ENCODE data around the gene MISP. TPM values are rescaled to one million over a fixed set of nuclear protein-coding genes. Genes with fewer than 3 reads are reported as not detected.

MISP gene
- total RNA-seq, 1 donor from 2014 or later = not detected

DNA sequence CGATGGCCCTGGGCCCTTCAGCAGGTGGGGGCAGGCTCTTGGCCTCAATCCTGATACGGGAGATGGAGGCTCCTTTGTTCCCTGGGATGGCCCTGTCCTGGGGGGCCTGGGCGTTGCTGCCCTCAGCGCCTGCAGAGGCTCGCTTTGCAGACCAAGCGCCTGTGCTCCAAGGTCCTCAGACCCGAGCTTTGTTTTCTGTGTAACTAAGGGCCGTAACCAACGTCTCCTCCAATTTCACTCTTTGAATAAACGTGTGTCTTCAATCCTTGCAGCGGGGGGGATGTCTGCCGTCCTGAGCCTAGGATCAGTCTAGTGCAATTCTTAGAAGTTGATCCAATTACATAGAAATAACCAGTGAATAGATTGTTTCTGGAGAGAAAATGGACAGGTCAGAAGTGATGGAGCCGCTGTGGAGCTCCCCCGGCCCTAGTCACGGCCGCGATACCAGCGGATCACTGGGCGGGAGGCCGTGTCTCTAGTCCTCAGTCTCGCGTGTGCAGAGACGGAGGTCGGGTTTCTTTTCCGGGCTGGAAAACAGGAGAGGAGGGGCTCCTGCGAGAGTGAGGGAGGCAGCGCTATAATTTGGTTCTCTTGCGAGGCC lies 51.7 kb downstream of the MISP start:
- Histone ChIP-seq H3K4me1 (peaks cover 34 to 47% of the 10 kb centered on the region in 2 donors), H3K9me3 (no peaks in the 10 kb centered on the region), H3K27ac (peak overlapping the region in 1 of 2 donors; percentile 21), H3K4me3 (peak overlapping the region in 1 of 2 donors; percentile 52), H3K36me3 (peaks cover 46 to 50% of the 10 kb centered on the region in 2 donors), H3K27me3 (no peaks in the 10 kb centered on the region)
- intact Hi-C loops (cut with DNase I) = no loop called here
- DNase-seq (ENCODE audit: low spot score in 2 of 2) = no peak
- no peak for TF ChIP-seq CTCF (IDR thresholded peaks at IDR 0.05)

- no peak overlapping the region for H3K27ac ChIP-seq
- peaks cover 34 to 47% of the 10 kb centered on the region in 2 donors for H3K4me1 ChIP-seq
Observed at GRCh38 chr19:803099-803561, 52.2 kb downstream of the MISP start.

GRCh38 chr19:803686-804418 lies 52.9 kb downstream of the MISP start:
- TF ChIP-seq CTCF (IDR thresholded peaks at IDR 0.05) = no peak
- no peaks in the 10 kb centered on the region for H3K27me3 ChIP-seq
- no peak for DNase-seq (ENCODE audit: low spot score in 2 of 2)
- no peaks in the 10 kb centered on the region for H3K9me3 ChIP-seq
- intact Hi-C loops (cut with DNase I) = no loop called here
- H3K36me3 ChIP-seq = peaks cover 58 to 63% of the 10 kb centered on the region in 2 donors
- no peak overlapping the region for H3K27ac ChIP-seq
- peaks cover 33 to 43% of the 10 kb centered on the region in 2 donors for H3K4me1 ChIP-seq
- no peak overlapping the region for H3K4me3 ChIP-seq

More at GRCh38 chr19:803099-803561, 52.2 kb downstream of the MISP start:
- Histone ChIP-seq H3K9me3 (no peaks in the 10 kb centered on the region), H3K4me3 (no peak overlapping the region), H3K27me3 (no peaks in the 10 kb centered on the region), H3K36me3 (peaks cover 51 to 55% of the 10 kb centered on the region in 2 donors)
- TF ChIP-seq CTCF (IDR thresholded peaks at IDR 0.05) = no peak
- no peak for DNase-seq (ENCODE audit: low spot score in 2 of 2)
- intact Hi-C loops (cut with DNase I) = no loop called here

DNA sequence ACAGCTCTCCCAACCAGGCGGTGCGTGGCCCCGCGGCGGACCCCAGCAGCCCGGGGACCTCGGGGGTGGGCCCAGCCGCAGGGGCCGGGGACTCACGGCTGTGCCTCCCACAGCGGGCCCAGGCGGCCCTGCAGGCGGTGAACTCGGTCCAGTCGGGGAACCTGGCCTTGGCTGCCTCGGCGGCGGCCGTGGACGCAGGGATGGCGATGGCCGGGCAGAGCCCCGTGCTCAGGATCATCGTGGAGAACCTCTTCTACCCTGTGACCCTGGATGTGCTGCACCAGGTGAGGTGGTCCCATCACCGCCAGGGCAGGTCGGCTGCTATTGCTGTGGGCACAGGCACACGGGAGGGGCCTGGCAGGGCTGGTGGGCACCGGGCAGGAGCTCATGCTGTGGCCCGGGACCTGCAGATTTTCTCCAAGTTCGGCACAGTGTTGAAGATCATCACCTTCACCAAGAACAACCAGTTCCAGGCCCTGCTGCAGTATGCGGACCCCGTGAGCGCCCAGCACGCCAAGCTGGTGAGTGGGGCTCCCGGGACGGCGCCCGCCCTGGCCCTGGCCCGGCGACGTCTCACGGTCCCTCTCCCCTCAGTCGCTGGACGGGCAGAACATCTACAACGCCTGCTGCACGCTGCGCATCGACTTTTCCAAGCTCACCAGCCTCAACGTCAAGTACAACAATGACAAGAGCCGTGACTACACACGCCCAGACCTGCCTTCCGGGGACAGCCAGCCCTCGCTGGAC lies 53.7 kb downstream of the MISP start:
- TF ChIP-seq CTCF (IDR thresholded peaks at IDR 0.05) = no peak
- Histone ChIP-seq H3K9me3 (no peaks in the 10 kb centered on the region), H3K27me3 (no peaks in the 10 kb centered on the region), H3K27ac (no peak overlapping the region), H3K4me3 (no peak overlapping the region), H3K36me3 (peaks cover 66 to 70% of the 10 kb centered on the region in 2 donors), H3K4me1 (peaks cover 26 to 35% of the 10 kb centered on the region in 2 donors)
- intact Hi-C loops (cut with DNase I) = no loop called here
- no peak for DNase-seq (ENCODE audit: low spot score in 2 of 2)

DNA sequence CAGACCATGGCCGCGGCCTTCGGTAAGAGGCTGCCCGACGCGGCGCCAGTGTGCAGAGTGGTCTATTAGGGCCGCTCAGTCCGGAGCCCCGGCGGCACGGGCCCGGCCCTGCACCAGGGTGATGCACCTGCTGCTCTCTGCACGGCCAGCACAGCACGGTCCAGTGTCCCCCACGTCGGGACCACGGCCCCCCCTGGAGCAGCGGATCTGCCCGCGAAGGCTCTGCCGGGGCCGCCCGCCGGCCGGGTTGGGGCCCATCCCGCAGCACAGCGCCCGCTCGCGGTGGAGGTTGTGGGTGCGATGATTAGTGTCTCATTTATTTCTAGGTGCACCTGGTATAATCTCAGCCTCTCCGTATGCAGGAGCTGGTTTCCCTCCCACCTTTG lies 54.2 kb downstream of the MISP start:
- Histone ChIP-seq H3K27ac (no peak overlapping the region), H3K36me3 (peaks cover 71 to 76% of the 10 kb centered on the region in 2 donors), H3K4me3 (no peak overlapping the region), H3K9me3 (no peaks in the 10 kb centered on the region), H3K27me3 (no peaks in the 10 kb centered on the region), H3K4me1 (peaks cover 21 to 30% of the 10 kb centered on the region in 2 donors)
- no peak for TF ChIP-seq CTCF (IDR thresholded peaks at IDR 0.05)
- DNase-seq (ENCODE audit: low spot score in 2 of 2) = no peak
- intact Hi-C loops (cut with DNase I) = no loop called here
